Measurements from ENCODE around the gene MYEOV.

The MYEOV gene

DNA sequence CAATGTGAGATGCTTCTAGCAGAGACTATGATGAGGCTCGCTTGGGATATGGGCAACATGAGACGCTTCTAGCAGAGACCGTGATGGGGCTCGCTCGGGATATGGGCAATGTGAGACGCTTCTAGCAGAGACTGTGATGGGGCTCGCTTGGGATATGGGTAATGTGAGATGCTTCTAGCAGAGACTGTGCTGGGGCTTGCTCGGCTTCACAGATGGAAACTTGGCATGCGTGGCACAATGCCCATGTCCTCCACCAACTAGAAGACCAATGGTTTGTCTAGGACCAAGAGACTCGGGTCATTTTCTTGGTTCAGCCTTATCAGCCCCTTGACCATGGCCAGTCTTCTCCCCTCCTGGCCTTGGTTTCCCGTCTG lies 7.1 kb downstream of the MYEOV start:
- DNase-seq (ENCODE audit: low read depth) = no peak
- TF ChIP-seq, protein P1, sequence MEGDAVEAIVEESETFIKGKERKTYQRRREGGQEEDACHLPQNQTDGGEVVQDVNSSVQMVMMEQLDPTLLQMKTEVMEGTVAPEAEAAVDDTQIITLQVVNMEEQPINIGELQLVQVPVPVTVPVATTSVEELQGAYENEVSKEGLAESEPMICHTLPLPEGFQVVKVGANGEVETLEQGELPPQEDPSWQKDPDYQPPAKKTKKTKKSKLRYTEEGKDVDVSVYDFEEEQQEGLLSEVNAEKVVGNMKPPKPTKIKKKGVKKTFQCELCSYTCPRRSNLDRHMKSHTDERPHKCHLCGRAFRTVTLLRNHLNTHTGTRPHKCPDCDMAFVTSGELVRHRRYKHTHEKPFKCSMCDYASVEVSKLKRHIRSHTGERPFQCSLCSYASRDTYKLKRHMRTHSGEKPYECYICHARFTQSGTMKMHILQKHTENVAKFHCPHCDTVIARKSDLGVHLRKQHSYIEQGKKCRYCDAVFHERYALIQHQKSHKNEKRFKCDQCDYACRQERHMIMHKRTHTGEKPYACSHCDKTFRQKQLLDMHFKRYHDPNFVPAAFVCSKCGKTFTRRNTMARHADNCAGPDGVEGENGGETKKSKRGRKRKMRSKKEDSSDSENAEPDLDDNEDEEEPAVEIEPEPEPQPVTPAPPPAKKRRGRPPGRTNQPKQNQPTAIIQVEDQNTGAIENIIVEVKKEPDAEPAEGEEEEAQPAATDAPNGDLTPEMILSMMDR (IDR thresholded peaks at IDR 0.05; ENCODE audit: insufficient read depth, low read depth, low read length, missing control alignments) = no peak

DNA sequence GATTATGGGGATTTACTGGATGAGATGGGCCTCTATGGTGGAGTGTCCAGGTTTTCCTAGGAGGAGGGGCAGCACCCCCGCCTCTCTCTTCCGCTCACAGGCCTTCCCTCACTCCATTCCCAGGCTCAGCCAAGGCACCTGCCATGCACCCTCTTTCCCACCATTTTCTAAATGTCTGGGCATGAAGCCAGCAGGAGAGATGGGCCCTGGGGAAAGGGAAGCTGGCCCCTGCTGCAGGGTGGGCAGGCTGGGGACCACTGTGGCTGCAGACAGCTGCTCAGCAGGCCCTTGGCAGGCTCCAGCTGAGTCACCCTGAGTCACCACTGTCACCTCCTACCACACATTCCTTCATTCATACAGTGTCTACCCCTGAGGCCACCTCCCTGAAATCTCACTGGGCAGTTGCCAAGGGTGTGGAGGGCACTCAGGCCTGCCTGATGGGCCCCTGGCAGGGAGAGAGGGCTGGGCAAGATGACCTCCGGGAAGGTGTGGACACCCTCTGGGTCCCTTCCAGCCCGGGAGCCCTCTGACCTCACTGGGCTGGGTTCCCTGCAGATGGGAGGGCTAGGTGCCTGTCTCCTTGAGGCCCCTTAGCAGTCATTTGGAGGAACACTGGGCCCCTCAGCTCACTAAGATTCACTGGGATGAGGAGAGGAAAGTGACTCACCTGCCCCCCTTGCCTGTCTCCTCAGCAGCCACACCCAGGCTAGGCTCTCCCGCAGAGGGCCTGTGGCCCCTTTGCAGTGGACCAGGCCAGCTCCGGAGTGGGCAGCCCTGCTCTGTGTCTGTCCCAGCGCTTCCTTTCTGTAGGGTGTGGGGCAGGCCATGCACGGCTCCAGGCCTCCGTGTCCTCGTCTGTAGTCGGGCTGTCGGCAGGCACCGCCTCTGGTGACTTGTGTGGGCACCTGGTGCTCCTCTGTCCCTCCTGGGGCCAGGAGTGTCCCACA lies 7.8 kb downstream of the MYEOV start:
- DNase-seq (ENCODE audit: low read depth) = no peak
- TF ChIP-seq, protein P1 (IDR thresholded peaks at IDR 0.05; ENCODE audit: insufficient read depth, low read depth, low read length, missing control alignments) = no peak
- H3K4me3 ChIP-seq (ENCODE audit: low read depth, low read length) = no peak overlapping the region

More for the DNA sequence above, 7.1 kb downstream of the MYEOV start:
- H3K4me3 ChIP-seq (ENCODE audit: low read depth, low read length) = no peak overlapping the region

DNA sequence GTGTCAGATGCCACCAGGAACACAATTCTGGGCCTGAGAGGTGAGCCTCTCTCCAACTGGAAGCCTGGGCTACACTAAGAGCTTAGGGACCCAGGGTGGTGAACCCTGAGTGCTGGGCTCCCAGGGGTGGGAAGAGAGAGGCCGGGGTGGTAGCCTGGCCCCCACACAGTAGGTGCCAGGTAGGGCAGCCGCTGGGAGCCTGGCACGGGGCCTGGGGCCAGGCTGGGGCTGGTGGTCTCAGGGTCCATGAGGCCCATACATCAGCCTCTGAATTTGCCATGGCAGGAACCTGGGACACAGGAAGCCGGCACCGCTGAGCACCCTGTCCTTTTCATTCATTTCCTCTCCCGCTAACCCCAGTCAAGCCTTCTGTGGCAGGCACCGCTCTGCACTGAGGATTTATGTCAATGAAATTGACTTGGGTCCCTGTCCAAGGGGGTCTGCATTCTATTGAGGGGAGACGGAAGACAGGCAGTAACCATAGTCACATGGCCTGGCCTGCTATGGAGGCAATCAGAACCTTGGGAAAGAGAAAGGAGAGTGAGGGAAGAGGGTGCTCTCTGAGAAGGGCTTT lies 8.6 kb downstream of the MYEOV start:
- TF ChIP-seq, protein P1 (IDR thresholded peaks at IDR 0.05; ENCODE audit: insufficient read depth, low read depth, low read length, missing control alignments) = no peak
- no peak for DNase-seq (ENCODE audit: low read depth)

DNA sequence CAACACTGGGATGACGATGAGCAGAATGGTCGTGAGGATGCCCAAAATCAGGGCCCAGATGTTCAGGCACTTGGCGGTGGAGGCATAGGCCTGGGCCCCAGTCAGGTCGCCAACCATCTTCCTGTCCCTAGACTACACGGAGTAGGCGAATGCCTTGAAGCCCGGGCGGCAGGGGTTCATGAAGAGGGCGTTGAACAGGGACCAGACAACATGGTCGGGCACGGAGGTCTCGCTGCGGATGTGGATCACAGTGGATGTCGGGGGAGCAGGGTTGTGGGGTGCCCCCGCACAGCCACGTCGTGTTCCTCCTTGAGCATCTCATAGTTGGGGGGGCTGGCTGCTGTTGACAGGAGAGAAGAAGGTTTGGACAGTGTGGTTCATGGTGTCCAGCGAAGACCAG lies 9.5 kb downstream of the MYEOV start:
- no peak for DNase-seq (ENCODE audit: low read depth)
- TF ChIP-seq, protein P1 (IDR thresholded peaks at IDR 0.05; ENCODE audit: insufficient read depth, low read depth, low read length, missing control alignments) = no peak
- H3K4me3 ChIP-seq (ENCODE audit: low read depth, low read length) = no peak overlapping the region

More for the DNA sequence above, 8.6 kb downstream of the MYEOV start:
- H3K4me3 ChIP-seq (ENCODE audit: low read depth, low read length) = no peak overlapping the region

DNA sequence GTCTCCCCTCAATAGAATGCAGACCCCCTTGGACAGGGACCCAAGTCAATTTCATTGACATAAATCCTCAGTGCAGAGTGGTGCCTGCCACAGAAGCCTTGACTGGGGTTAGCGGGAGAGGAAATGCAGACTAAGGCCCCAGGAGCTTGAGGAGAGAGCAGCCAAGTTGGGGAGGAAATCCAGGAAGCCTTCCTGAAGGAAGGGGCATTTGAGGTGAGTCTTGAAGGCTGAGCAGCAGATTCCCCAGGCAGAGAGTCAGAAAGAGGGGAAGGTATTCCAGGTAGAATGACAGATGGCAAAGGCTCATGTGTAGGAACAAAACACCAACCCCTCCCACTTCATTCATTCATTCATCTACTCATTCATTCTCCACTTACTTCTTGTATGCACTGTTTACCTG lies 10.3 kb downstream of the MYEOV start:
- DNase-seq (ENCODE audit: low read depth) = no peak
- TF ChIP-seq, protein P1 (IDR thresholded peaks at IDR 0.05; ENCODE audit: insufficient read depth, low read depth, low read length, missing control alignments) = no peak
- H3K4me3 ChIP-seq (ENCODE audit: low read depth, low read length) = no peak overlapping the region

DNA sequence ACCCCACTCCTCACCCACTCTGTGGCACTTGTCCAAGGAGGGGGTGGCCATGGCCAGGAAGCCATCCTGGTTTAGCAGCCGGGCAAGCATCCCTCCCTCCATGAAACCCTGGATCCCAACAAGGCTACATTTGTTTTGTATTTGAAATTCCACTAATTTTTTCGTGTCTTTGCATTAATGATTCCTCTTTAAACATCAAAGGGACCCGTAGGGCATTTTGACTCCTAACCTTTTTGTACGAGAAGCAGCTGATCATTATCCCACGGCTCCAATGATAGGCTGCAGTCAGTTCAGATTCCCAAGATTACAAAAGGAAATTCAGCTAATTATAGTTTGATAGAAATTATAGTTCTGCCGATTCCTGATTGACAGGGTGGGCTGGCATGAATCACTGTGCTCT lies 10.7 kb downstream of the MYEOV start:
- H3K4me3 ChIP-seq (ENCODE audit: low read depth, low read length) = no peak overlapping the region
- DNase-seq (ENCODE audit: low read depth) = no peak
- TF ChIP-seq, protein P1 (IDR thresholded peaks at IDR 0.05; ENCODE audit: insufficient read depth, low read depth, low read length, missing control alignments) = no peak
